ENCODE data around the gene BMP2.
A peak's percentile ranks its signal among the peaks of the same experiment; 100 is the strongest.

The BMP2 gene

DNA sequence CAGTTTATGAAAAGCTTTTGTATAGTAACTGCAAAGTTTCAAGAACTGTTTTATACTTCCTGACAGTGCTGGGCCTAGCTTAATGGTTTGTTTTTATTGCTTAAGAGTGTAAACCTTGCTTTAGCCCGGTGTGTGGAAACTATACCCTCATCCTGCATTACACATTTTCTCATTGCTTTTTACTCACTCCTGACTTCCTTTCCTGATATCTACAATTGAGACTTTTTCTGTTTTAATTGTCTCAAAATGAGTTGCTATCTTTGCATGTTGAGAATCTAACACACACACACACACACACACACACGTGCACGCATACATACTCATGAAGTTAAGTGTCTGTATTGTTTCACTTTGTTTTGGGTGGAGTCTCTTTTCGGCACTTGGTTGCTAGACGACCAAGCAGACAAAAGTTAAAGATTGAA lies 16.7 kb downstream of the BMP2 start:
- peaks cover 10% of the 10 kb centered on the region for H3K36me3 Mint-ChIP-seq (ENCODE audit: low read depth)
- H3K4me3 Mint-ChIP-seq, result no peak overlapping the region
- no peaks in the 10 kb centered on the region for H3K27me3 Mint-ChIP-seq (ENCODE audit: low read depth)
- peaks cover 23% of the 10 kb centered on the region for H3K4me1 Mint-ChIP-seq
- peak overlapping the region in 2 of 3 experiments; percentile 22 to 73 for H3K27ac Mint-ChIP-seq
- H3K9me3 Mint-ChIP-seq, result no peaks in the 10 kb centered on the region
- TF ChIP-seq, protein P1, sequence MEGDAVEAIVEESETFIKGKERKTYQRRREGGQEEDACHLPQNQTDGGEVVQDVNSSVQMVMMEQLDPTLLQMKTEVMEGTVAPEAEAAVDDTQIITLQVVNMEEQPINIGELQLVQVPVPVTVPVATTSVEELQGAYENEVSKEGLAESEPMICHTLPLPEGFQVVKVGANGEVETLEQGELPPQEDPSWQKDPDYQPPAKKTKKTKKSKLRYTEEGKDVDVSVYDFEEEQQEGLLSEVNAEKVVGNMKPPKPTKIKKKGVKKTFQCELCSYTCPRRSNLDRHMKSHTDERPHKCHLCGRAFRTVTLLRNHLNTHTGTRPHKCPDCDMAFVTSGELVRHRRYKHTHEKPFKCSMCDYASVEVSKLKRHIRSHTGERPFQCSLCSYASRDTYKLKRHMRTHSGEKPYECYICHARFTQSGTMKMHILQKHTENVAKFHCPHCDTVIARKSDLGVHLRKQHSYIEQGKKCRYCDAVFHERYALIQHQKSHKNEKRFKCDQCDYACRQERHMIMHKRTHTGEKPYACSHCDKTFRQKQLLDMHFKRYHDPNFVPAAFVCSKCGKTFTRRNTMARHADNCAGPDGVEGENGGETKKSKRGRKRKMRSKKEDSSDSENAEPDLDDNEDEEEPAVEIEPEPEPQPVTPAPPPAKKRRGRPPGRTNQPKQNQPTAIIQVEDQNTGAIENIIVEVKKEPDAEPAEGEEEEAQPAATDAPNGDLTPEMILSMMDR (IDR thresholded peaks at IDR 0.05; ENCODE audit: unreplicated experiment in 3 of 3), result no peak

DNA sequence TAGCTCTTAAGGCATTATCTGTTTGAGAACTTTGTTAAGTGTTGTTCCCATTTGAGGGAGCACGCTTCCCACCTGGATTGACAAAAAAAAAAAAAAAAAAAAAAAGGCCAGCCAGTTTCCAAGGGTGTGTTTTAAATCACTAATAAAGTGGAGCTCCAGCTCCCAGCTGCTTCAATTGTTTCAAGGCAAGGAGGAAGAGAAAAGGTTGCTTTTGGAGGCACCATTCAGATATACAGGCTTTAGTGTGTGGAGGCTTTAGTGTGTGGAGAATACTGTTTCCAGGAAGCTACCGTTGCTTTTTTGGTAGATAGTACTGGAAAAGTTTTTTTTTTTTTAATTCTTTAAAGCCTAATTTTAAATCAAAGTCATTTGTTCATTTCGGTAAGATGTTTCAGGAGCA lies 17.3 kb downstream of the BMP2 start:
- peak overlapping the region in 1 of 3 experiments; percentile 73 for H3K27ac Mint-ChIP-seq

DNA sequence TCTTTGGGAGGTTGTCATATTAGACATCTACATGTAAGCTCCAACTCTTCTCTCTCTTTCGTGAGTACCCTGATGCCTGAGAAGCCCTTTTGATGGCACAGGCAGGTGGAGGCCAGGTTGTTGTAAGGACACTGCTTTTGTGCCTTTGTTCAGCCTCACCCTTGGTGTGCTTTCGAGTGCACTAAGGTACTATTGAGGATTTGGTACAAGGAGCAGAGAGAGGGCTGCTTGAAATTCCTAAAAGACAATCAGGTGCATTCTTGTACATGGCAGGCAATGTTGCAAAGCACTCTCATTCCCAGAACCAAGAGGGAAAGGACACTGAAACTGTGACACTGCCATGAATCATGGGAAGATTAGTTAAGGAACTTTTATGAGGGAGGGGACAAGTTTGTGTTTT lies 19.1 kb downstream of the BMP2 start:
- Mint-ChIP-seq H3K27ac (no peak overlapping the region), H3K27me3 (ENCODE audit: low read depth) (no peaks in the 10 kb centered on the region), H3K36me3 (ENCODE audit: low read depth) (no peaks in the 10 kb centered on the region), H3K4me1 (peaks cover 12% of the 10 kb centered on the region), H3K4me3 (no peak overlapping the region), H3K9me3 (no peaks in the 10 kb centered on the region)
- TF ChIP-seq, protein P1 (IDR thresholded peaks at IDR 0.05; ENCODE audit: unreplicated experiment in 3 of 3), result no peak

More for the DNA sequence above, 17.3 kb downstream of the BMP2 start:
- peaks cover 23% of the 10 kb centered on the region for H3K4me1 Mint-ChIP-seq
- peaks cover 10% of the 10 kb centered on the region for H3K36me3 Mint-ChIP-seq (ENCODE audit: low read depth)
- TF ChIP-seq, protein P1 (IDR thresholded peaks at IDR 0.05; ENCODE audit: unreplicated experiment in 3 of 3), result no peak
- no peaks in the 10 kb centered on the region for H3K9me3 Mint-ChIP-seq
- H3K27me3 Mint-ChIP-seq (ENCODE audit: low read depth), result no peaks in the 10 kb centered on the region
- no peak overlapping the region for H3K4me3 Mint-ChIP-seq

DNA sequence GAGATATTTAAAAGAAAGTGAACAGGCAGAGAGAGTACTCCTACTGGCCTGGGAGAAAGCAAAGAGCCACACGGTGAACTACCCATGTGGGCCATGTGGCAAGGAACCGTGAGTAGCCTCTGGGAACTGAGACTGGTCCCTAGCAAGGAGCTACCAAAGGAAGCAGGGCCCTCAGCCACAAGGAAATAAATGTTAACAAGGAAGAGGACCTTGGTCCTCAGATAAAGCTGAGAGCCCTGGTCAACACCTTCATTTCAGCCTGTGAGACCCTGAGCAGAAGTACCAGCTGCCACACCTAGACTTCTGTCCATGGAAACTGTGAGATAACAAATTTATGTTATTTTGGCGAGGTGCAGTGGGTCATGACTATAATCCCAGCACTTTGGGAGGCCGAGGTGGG lies 25.3 kb downstream of the BMP2 start:
- H3K27ac Mint-ChIP-seq, result no peak overlapping the region
- no peaks in the 10 kb centered on the region for H3K4me1 Mint-ChIP-seq
- TF ChIP-seq, protein P1 (IDR thresholded peaks at IDR 0.05; ENCODE audit: unreplicated experiment in 3 of 3), result no peak
- H3K36me3 Mint-ChIP-seq (ENCODE audit: low read depth), result no peaks in the 10 kb centered on the region
- no peaks in the 10 kb centered on the region for H3K27me3 Mint-ChIP-seq (ENCODE audit: low read depth)
- no peak overlapping the region for H3K4me3 Mint-ChIP-seq
- H3K9me3 Mint-ChIP-seq, result no peaks in the 10 kb centered on the region

DNA sequence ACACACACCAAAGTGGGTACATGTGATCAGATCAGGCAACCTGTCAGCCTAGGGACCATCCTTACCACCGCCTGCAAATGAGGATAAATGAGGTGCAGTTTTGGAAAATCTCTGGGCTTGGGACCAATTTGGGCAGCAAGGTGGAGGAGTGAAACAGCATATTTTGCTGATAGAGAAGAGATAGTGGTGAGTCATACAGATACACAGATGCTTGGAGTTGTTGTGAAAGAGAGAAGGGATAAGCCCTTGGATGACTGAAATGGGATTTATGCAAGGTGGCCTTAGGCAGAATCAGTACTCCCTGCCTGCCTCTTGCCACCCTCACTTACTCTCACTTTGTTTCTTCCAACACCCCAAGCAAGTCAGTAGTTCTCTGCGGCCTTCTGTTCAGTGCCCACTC lies 34.7 kb downstream of the BMP2 start:
- peaks cover 16% of the 10 kb centered on the region for H3K9me3 Mint-ChIP-seq
- no peak overlapping the region for H3K27ac Mint-ChIP-seq
- H3K4me1 Mint-ChIP-seq, result no peaks in the 10 kb centered on the region
- TF ChIP-seq, protein P1 (IDR thresholded peaks at IDR 0.05; ENCODE audit: unreplicated experiment in 3 of 3), result no peak
- no peaks in the 10 kb centered on the region for H3K27me3 Mint-ChIP-seq (ENCODE audit: low read depth)
- no peak overlapping the region for H3K4me3 Mint-ChIP-seq
- H3K36me3 Mint-ChIP-seq (ENCODE audit: low read depth), result no peaks in the 10 kb centered on the region

DNA sequence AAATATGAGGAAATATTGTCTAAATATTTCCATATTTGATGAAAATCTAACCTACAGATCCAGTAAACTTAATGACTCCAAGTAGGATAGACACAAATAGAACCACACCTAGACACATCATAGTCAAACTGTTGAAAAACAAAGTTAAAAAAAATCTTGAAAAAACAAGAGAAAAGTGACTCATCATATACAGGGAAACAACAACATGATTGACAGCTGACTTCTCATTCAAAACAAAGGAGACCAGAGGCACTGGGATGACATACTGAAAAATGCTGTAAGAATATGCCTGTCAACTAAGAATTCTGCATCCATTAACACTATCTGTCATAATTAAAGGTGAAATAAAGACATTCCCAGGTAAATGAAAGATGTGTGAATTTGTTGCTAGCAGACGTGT lies 38.8 kb downstream of the BMP2 start:
- Mint-ChIP-seq H3K9me3 (peaks cover 16% of the 10 kb centered on the region), H3K36me3 (ENCODE audit: low read depth) (no peaks in the 10 kb centered on the region), H3K4me1 (peaks cover 5% of the 10 kb centered on the region), H3K27me3 (ENCODE audit: low read depth) (peaks cover 4% of the 10 kb centered on the region), H3K4me3 (no peak overlapping the region), H3K27ac (no peak overlapping the region)
- TF ChIP-seq, protein P1 (IDR thresholded peaks at IDR 0.05; ENCODE audit: unreplicated experiment in 3 of 3), result no peak

Data from nephron (organoid).